NCI-H226 (cell line): ENCODE results near the gene PDZD7.

Experiments
- DNase-seq: peaks from one replicate; pipeline ENCODE4 v3.0.0-alpha.2; 2015

Gene PDZD7

GRCh38 chr10:101000127-101000914 lies 30.6 kb downstream of the PDZD7 start:
- DNase-seq, result no peak

DNA sequence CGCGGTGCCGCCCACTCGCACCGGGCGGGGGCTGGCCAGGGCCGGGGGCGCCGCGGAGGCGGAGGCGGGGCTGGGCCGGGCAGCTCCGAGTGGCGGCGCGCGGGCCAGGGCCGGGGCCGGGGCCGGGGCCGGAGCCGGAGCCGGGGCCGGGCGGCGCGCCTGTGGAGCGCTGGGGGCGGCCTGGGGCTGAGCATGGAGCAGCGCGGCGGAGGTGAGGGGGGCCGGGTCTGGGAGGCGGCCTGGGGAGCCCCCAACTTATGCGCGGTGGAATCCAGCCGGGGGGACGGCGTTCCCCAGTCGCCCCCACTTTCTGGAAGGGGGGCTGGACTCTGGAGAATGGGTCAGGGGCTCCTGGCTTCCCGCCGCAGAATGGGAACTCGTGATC lies 31.2 kb downstream of the PDZD7 start, which contains the start of gene LZTS2:
TSS of gene LZTS2 (plus strand) at position 67 of the 385 bp plus-strand sequence. CDS start 2,731 bp downstream, outside the sequence.
- DNase-seq, result no peak

DNA sequence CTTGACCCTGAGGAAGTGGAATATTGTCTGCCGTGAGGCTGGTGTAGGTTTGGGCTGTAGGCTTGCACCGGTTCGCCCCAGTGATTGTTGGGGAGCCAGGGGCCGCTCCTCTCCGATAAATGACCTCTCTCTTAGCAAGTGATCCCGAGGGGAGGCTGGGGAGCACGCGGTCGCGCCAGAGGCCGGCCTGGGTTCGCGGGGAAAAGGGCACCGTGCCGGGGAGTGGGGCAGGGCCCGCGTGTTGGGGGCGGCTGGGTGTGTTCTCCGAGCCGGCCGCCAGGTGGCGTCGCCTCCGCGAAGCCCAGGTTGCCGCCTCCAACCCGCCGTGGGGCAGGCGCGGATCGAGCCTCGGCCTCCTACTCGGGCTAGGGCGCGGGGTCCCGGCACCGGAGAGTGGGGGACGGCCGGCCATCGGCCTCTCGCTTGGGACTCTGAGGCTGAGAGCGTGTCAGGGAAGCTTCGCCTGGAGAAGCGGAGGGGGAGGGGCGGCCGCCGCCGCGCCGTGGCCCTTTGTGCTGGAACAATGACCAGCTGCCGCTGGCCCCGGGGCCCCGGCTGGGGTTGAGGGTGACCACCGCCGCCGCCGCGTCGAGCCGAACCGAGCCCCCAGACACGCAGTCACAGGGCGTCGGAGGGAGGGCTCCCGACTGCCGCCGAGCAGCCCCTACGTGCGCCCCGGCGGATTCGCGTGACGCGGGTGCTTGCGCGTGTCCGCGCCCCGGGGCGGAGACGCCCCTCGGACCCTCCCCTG lies 31.8 kb downstream of the PDZD7 start:
- DNase-seq, result peak; percentile 65

GRCh38 chr10:100998183-100998990 lies 32.5 kb downstream of the PDZD7 start:
- peak; percentile 81 for DNase-seq

- peak; percentile 80 for DNase-seq
These were observed 33.4 kb downstream of the PDZD7 start for GRCh38 chr10:100997360-100998182.

DNA sequence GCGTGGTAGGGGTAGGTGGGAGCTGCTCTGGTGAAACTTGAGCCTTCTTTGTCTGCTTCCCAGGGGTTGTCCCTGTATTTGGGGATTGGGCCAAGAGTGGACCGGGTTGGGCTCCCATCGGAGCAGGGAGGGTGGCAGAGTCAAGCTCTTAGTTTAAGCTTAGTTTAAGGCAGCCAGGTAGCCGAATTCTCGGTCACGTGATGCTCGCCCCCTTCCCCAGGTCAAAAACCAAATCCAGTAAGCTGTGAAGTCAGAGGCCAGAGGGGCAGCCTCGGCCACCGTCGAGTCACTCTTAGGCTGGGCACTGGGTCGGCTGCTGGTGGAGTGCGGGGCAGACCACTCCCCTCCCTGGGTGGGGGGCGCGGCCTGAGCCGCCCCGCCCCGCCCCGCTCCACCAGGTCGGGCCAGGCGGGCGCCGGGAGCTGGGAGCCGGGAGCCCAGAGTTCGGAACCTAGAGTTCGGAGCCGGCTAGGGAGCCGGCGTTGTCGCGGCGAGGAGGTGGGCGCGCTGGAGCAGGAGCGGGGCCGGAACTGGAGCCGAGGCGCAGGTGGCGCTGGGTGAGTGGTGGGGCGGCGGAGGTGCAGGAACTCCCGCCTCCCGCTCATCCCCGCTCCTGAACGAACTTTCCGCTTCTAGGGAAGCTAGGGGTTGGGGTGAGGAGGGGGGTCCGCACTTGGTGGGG lies 34.1 kb downstream of the PDZD7 start:
- peak; percentile 29 for DNase-seq

- DNase-seq, result no peak
These were observed 35.7 kb downstream of the PDZD7 start for GRCh38 chr10:100995181-100995580.

DNA sequence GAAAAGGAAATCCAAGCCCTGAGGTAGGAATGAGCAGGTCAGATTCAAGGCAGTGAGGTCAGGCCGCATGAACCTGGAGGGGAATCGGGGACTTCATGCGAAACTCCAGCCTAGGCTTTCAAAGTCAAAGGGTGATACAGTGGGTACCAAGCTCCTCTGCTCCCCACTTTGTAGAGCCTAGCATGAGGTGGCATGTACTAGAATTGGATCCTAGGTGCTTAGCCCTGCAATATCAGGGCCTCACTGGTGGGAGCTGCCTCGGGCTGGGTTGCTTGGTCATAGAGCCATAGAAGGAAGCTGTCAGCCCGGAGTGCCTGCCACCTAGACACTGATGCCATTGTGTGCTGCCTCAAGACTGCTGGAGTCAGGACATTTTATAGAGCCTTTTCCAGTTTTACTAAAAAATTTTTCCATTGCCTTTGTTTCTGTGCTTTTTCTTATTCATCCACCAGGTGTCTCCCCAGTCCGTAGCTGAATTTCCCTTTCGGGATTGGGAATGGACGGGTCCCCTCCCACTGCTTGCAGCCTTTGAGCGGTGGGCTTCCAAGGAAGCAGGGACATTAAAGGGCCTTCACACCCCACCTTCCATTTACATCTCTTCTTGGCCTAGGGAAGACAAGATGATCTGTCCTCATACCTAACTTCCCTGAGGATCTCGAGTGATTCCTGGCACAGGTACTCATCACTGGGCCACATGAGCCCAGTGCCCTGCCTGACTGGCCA lies 36.8 kb downstream of the PDZD7 start:
- no peak for DNase-seq

- DNase-seq, result no peak
These were observed 41.8 kb downstream of the PDZD7 start for GRCh38 chr10:100989088-100989487.

DNA sequence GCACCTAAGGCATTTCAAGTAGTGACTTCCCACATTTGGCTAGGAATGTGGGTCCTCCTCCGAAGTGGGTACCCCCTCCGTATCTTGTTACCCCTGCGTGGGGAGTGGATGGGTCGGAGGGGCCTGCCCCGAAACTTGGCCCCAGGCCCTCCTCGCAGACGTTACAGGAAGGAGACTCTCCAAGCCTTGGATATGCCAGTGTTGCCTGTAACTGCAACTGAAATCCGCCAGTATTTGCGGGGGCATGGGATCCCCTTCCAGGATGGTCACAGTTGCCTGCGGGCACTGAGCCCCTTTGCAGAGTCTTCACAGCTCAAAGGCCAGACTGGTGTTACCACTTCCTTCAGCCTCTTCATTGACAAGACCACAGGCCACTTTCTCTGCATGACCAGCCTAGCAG lies 42.8 kb downstream of the PDZD7 start:
- no peak for DNase-seq

DNA sequence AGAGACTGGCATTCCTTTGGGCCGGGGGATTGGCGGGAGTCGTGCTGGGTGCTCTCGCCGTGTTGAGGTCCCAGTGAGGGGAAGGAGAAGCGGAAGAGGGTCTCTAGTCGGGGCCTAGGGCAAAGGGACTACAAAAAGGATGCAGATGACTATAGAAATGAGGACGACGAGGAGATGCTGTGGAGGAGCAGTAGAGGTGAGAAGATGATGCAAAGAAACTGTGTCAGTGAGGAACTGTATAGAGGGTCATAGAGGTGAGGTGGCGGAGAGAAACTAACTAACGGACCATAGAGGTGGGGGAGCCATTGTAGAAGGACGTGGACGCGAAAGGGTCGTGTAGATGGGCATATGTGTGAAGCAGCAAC lies 43.3 kb downstream of the PDZD7 start:
- no peak for DNase-seq

DNA sequence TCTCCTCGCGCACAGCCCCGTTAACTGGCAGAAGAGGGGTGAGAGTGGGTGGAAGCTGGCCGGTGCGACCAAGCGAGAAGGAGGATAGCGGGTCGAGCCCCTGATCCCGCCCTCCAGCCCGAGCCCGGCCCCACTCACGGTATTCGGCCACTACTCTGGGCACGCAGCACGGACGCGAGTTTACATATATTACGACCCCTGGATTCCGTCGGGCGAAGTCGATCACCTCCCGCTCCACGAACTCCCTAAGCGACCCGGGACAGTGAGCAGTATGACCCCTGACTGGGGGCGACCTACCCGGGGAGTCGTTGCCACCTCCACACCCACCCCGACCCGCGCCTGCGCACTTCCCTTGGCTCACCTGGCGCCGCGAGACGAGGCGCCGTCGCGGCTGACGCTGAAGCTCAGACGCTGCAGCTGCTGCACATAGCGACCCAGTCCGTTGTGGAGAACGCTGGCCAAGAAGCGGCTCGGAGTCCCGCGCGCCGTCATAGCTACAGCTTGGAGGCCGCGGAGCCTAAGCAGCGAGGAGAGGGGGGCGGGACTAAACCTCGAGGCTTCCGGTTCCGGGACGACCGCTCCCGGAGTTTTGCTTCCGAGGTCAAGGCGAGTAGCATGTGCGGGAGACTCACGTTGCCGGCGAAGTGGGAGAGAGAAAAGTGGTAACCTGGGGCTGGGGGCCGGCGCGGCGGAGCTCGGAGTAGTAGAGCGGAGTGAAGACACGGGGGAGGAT lies 43.8 kb downstream of the PDZD7 start, which contains the start of the genes MRPL43 and TWNK:
TSS of gene MRPL43 (minus strand) at position 546 of the 733 bp plus-strand sequence. CDS start at position 492, 54 bp downstream.
TSS of gene TWNK (plus strand) at position 592 of the 733 bp plus-strand sequence. CDS start 668 bp downstream, outside the sequence.
- peak; percentile 76 for DNase-seq

DNA sequence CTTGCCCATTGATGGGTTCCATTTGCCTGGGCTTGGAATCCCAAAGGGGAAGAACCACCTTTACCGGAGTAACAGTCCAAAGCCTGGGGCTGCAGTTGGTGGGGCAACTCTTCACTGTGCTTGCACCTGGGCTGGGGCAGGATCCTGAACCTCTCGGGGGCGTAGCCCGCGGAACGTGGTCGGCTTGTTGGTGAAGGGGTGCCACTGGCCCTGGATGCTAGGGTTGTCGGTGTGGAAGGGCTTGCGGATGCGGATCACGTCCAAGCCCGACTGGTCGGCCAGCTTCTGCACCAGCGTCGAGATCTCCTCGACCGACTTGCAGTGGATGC lies 44.3 kb downstream of the PDZD7 start:
- DNase-seq, result no peak

DNA sequence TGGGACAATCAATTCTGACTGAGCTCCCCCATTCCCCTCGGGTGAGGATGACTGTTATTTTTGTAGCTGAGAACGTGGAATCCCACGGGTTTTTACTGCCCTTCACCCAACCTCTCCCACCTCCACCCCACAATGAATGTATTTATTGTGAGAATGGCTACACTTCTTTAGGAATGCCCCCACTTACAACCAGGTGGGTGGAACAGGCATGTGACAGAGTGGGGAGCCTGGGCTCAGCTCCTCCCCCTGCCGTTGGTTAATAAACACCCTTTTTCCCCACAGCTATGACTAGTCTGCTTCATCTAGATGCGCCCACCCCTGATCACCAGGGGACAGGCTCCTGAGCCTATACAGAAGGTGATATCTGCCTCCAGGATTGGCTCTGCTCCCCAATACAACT lies 45.6 kb downstream of the PDZD7 start:
- no peak for DNase-seq

DNA sequence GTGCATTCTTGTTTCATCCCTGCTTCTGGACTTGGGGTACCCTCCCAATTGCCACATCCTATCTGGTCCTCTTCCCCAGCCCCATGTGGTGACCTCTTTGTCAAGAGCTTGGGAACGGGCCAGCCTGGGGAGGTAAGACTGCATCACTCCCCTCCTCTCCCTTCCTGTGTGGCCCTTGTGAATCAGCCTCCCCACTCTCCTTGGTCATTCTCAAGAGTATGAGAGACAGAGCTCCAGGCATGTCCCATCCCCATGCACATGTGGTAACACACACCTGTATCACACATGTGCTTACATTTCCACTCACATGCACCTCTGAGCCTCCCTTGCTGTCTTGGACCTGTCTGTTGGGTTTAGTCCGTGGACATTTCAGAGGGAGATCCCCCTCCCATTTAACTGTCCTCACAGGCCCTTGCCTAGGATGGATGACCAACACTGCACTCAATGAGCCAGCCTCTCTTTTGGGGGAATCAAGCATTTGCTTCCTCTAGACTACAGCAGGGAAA lies 46.2 kb downstream of the PDZD7 start:
- no peak for DNase-seq

- DNase-seq, result no peak
These were observed 46.9 kb downstream of the PDZD7 start for GRCh38 chr10:100983868-100984671.

GRCh38 chr10:100982916-100983830 lies 47.8 kb downstream of the PDZD7 start:
- no peak for DNase-seq

DNA sequence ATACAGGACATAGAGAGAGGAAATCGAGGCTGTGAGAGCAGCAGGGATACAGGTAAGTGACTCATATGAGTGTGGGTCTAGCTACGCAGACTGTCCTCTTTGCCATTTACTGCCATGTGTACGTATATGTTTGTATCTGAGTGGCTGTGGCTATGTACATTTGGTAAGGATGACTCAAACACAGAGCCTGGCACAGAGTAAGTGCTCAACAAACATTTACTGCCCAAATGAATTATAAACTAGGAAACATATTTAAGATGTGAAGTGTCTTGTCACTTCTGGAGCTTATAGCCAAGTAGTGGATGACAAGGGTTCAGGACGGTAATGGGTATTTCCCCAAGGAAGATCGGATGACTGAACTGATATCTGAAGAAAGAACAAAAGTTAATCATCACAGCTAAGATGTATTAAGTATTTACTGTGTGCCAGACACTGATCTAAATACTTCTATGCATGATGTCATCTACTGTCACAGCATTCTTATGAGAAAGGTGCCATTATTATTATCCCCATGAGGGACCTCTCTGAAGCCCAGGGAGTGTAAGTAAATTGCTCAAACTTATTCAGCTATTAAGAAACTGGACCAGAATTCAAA lies 49.7 kb downstream of the PDZD7 start:
- DNase-seq, result no peak
